ENCODE data around the gene SLN.

Gene SLN

DNA sequence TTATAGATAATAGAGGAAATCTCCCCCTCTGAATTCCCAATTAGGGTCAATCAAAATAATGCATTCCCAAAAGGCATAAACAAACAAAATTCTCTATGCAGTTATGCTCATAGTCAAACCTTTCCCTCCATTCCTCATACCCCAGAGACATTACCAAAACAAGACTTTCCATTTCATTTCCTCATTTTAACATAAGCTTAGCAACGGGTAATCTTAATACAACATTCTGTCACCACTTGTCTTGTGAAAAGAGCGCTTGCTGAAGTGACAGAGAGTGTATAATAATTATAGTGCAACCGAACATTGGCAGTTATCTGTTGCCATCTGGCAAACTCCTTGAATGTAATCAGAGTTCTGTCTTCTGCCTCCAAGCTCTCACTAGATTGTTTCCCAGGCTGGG lies 1.2 kb upstream of the SLN start:
- TF ChIP-seq, protein P1, sequence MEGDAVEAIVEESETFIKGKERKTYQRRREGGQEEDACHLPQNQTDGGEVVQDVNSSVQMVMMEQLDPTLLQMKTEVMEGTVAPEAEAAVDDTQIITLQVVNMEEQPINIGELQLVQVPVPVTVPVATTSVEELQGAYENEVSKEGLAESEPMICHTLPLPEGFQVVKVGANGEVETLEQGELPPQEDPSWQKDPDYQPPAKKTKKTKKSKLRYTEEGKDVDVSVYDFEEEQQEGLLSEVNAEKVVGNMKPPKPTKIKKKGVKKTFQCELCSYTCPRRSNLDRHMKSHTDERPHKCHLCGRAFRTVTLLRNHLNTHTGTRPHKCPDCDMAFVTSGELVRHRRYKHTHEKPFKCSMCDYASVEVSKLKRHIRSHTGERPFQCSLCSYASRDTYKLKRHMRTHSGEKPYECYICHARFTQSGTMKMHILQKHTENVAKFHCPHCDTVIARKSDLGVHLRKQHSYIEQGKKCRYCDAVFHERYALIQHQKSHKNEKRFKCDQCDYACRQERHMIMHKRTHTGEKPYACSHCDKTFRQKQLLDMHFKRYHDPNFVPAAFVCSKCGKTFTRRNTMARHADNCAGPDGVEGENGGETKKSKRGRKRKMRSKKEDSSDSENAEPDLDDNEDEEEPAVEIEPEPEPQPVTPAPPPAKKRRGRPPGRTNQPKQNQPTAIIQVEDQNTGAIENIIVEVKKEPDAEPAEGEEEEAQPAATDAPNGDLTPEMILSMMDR (IDR thresholded peaks at IDR 0.05) = no peak

DNA sequence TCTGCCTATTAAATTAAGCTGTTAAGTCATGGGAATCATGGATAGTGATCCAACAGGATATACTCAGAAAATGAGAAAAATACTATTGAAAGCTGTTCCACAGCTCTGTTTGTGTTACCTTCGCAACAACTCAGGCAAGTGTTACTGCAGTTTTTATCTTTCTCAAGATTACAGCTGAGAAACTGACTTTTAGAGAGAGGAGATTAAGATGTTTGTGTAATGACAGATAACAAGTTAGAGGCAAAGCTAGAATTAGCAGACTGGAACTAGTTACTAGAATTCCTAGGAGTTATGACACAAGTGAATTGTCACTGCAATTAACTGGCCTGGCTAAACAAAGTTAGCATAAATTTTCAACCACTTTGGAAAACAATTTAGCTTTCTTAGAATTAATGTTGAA lies 1.6 kb downstream of the SLN start:
- TF ChIP-seq, protein P1 (IDR thresholded peaks at IDR 0.05) = no peak

DNA sequence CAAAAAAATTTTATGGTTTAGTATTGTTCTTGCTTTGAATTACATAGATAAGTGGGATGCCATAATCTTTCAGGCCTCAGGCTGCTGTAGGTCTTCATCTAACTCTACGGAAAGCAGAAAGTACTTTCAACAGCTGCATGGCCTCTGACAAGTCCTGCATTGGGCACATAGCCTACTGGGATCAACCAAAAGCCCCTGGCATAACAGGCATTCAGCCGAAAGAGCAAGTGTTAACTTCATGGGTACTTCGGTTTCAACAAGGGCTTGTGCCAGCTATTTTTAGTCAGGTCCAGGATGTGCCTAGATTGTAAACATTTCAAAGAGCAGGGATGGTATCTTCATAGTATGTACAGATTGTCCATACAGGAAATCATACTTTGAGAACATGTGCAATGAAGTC lies 3.1 kb downstream of the SLN start:
- TF ChIP-seq, protein P1 (IDR thresholded peaks at IDR 0.05) = no peak

DNA sequence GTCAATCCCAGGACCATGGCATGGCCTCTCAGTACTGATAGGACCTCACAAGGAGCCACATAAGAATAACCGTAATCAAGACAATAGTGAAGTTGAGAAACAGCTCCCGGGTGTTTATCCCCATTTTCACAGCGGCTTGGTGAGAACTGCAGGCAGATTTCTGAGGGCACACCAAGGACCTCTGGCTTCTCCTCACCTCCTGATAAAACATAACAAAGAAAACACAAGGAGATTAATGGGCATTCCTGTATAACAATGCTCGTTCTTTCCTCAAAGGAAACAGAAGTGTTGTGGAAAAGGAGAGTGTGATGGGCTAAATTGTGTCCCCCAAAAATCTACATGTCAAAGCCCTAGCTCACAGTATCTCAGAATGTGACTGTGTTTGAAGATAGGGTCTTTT lies 4.0 kb downstream of the SLN start:
- TF ChIP-seq, protein P1 (IDR thresholded peaks at IDR 0.05) = no peak

DNA sequence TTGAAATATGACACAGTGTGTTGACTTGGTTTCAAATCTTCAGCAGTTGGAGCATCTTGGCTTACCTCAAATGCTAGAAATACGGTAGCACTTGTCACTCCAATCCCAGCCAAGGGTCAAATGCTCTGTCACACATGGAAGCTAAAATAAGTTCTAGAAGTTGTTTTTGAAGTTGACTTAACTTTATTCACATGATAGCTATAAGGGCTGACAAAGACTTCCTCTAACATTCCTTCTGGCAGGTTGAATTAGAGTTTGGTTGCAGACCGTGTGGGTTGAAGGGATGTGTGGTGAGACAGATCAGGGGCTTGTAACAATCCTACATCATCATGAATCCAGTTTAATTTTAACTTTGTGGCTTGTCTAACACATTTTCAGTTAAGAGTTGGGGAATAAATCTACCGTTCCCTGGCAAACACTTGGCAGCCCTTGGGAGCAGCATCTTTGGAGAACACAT lies 4.6 kb downstream of the SLN start:
- TF ChIP-seq, protein P1 (IDR thresholded peaks at IDR 0.05) = no peak

DNA sequence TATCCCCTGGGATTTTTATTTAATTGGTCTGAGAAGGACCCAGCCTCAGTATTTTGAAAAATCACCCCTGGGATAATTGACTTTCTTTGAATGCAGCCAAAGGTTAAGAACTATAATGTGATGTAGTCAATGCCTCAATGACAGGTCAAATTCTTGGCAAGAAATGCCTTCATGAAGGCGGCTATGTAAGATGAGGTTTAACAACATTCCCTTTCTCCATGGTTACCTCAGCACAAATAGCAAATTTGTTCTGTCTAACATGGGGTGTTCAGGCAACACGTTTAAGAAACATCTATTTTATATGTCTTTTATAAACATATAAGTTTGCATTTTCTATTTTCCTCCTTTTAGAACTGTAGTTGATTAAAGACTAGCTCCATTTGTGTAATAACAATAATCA lies 5.3 kb downstream of the SLN start:
- TF ChIP-seq, protein P1 (IDR thresholded peaks at IDR 0.05) = no peak

DNA sequence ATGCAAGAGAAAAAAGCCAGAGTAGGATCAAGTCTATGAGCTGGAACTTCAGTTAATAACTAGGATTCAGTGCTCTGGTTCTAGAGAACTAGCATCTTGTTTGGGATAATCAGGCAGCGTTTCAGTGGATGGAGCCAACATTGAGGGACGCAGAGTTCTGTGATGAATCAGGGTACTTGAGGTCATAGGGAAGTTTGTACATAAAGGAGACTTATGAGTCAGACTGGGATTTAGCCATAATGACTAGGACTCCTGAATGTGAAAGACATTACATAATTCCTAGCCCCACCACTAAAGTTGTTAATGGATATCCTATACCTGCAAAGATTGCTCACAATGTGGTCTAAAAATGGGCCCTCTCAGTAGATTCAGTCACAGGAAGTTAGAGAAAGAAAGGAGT lies 6.8 kb downstream of the SLN start:
- TF ChIP-seq, protein P1 (IDR thresholded peaks at IDR 0.05) = no peak

DNA sequence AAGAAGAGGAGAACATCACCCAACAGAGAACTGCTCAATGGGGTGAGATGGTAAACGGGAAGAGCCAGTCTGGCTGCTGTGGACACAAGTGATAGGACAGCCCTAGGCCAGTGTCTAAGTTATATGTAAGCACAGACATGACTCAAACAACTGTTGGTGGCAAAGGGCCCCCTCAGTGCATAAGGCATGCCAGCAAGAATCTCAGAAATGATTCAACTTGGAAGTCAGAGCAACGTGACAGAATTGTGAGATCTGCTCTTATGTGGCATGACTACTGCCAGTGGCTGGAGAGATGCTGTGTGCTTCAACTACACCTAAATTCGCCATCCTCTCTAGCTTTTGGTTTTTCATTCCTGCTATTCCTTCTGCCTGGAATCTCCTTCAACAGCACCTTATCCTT lies 7.4 kb downstream of the SLN start:
- TF ChIP-seq, protein P1 (IDR thresholded peaks at IDR 0.05) = no peak
